ENCODE measurements around the gene CSK.

- TF ChIP-seq CTCF (IDR thresholded peaks at IDR 0.05; ENCODE audit: poor library complexity) (no peak), EZH2 (IDR thresholded peaks at IDR 0.05; ENCODE audit: borderline replicate concordance) (no peak)
These were observed 29.3 kb upstream of the CSK start for GRCh38 chr15:74752531-74752930.

All from hepatocyte (in vitro differentiated cells).